Measurements from ENCODE around the gene SEC24B.
A peak's percentile ranks its signal among the peaks of the same experiment; 100 is the strongest.

SEC24B gene

GRCh38 chr4:109433205-109434006 is at the start of gene SEC24B:
Gene SEC24B, plus strand, starts transcription at chr4:109433815. Its CDS starts 55 bp downstream, at chr4:109433870.
- H3K27ac Mint-ChIP-seq, result peak within 1 kb of the TSS; percentile 84
- DNase-seq (ENCODE audit: low spot score), result peak; percentile 86
- H3K4me1 Mint-ChIP-seq (ENCODE audit: low read depth), result peaks cover 48% of the 10 kb centered on the region
- no peaks in the 10 kb centered on the region for H3K27me3 Mint-ChIP-seq (ENCODE audit: low read depth)
- H3K9me3 Mint-ChIP-seq, result no peaks in the 10 kb centered on the region
- H3K36me3 Mint-ChIP-seq (ENCODE audit: low read depth), result peaks cover 18% of the 10 kb centered on the region
- H3K4me3 Mint-ChIP-seq, result peak within 1 kb of the TSS; percentile 86

- H3K9me3 Mint-ChIP-seq, result no peaks in the 10 kb centered on the region
- H3K36me3 Mint-ChIP-seq (ENCODE audit: low read depth), result no peaks in the 10 kb centered on the region
- H3K27ac Mint-ChIP-seq, result no peak overlapping the region
- peaks cover 20% of the 10 kb centered on the region for H3K27me3 Mint-ChIP-seq (ENCODE audit: low read depth)
- H3K4me3 Mint-ChIP-seq, result no peak overlapping the region
- no peak for DNase-seq (ENCODE audit: low spot score)
- no peaks in the 10 kb centered on the region for H3K4me1 Mint-ChIP-seq (ENCODE audit: low read depth)
These were observed 49.8 kb upstream of the SEC24B start for GRCh38 chr4:109383823-109384222.

- H3K27ac Mint-ChIP-seq, result no peak overlapping the region
These were observed 48.4 kb upstream of the SEC24B start for GRCh38 chr4:109385260-109385659.

GRCh38 chr4:109389369-109390114 is 44.1 kb upstream of the SEC24B start:
- DNase-seq (ENCODE audit: low spot score), result no peak
- Mint-ChIP-seq H3K27me3 (ENCODE audit: low read depth) (peaks cover 37% of the 10 kb centered on the region), H3K4me3 (no peak overlapping the region), H3K27ac (no peak overlapping the region), H3K36me3 (ENCODE audit: low read depth) (no peaks in the 10 kb centered on the region), H3K4me1 (ENCODE audit: low read depth) (peaks cover 4% of the 10 kb centered on the region), H3K9me3 (no peaks in the 10 kb centered on the region)

More at GRCh38 chr4:109385260-109385659, 48.4 kb upstream of the SEC24B start:
- no peak for DNase-seq (ENCODE audit: low spot score)
- H3K9me3 Mint-ChIP-seq, result no peaks in the 10 kb centered on the region
- H3K36me3 Mint-ChIP-seq (ENCODE audit: low read depth), result no peaks in the 10 kb centered on the region
- no peak overlapping the region for H3K4me3 Mint-ChIP-seq
- no peaks in the 10 kb centered on the region for H3K4me1 Mint-ChIP-seq (ENCODE audit: low read depth)
- peaks cover 30% of the 10 kb centered on the region for H3K27me3 Mint-ChIP-seq (ENCODE audit: low read depth)

- Mint-ChIP-seq H3K27ac (no peak overlapping the region), H3K36me3 (ENCODE audit: low read depth) (no peaks in the 10 kb centered on the region), H3K9me3 (no peaks in the 10 kb centered on the region), H3K4me1 (ENCODE audit: low read depth) (peaks cover 4% of the 10 kb centered on the region), H3K27me3 (ENCODE audit: low read depth) (peaks cover 37% of the 10 kb centered on the region), H3K4me3 (no peak overlapping the region)
- DNase-seq (ENCODE audit: low spot score), result no peak
These were observed 43.4 kb upstream of the SEC24B start for GRCh38 chr4:109390115-109390768.

GRCh38 chr4:109395694-109396093 is 37.9 kb upstream of the SEC24B start:
- peaks cover 3% of the 10 kb centered on the region for H3K4me1 Mint-ChIP-seq (ENCODE audit: low read depth)

GRCh38 chr4:109398928-109399327 is 34.7 kb upstream of the SEC24B start:
- peaks cover 46% of the 10 kb centered on the region for H3K27me3 Mint-ChIP-seq (ENCODE audit: low read depth)
- H3K4me1 Mint-ChIP-seq (ENCODE audit: low read depth), result no peaks in the 10 kb centered on the region
- H3K9me3 Mint-ChIP-seq, result no peaks in the 10 kb centered on the region
- DNase-seq (ENCODE audit: low spot score), result no peak
- no peaks in the 10 kb centered on the region for H3K36me3 Mint-ChIP-seq (ENCODE audit: low read depth)
- H3K4me3 Mint-ChIP-seq, result no peak overlapping the region
- no peak overlapping the region for H3K27ac Mint-ChIP-seq

More at GRCh38 chr4:109395694-109396093, 37.9 kb upstream of the SEC24B start:
- Mint-ChIP-seq H3K27me3 (ENCODE audit: low read depth) (peaks cover 41% of the 10 kb centered on the region), H3K9me3 (no peaks in the 10 kb centered on the region), H3K27ac (no peak overlapping the region), H3K36me3 (ENCODE audit: low read depth) (no peaks in the 10 kb centered on the region), H3K4me3 (no peak overlapping the region)
- DNase-seq (ENCODE audit: low spot score), result no peak

GRCh38 chr4:109406337-109406931 is 27.2 kb upstream of the SEC24B start:
- H3K36me3 Mint-ChIP-seq (ENCODE audit: low read depth), result no peaks in the 10 kb centered on the region

GRCh38 chr4:109407027-109407737 is 26.4 kb upstream of the SEC24B start:
- H3K4me1 Mint-ChIP-seq (ENCODE audit: low read depth), result no peaks in the 10 kb centered on the region
- H3K9me3 Mint-ChIP-seq, result no peaks in the 10 kb centered on the region
- no peak overlapping the region for H3K27ac Mint-ChIP-seq
- no peak for DNase-seq (ENCODE audit: low spot score)
- H3K27me3 Mint-ChIP-seq (ENCODE audit: low read depth), result peaks cover 30% of the 10 kb centered on the region
- no peaks in the 10 kb centered on the region for H3K36me3 Mint-ChIP-seq (ENCODE audit: low read depth)
- no peak overlapping the region for H3K4me3 Mint-ChIP-seq

More at GRCh38 chr4:109406337-109406931, 27.2 kb upstream of the SEC24B start:
- no peaks in the 10 kb centered on the region for H3K4me1 Mint-ChIP-seq (ENCODE audit: low read depth)
- DNase-seq (ENCODE audit: low spot score), result no peak
- no peak overlapping the region for H3K27ac Mint-ChIP-seq
- peaks cover 35% of the 10 kb centered on the region for H3K27me3 Mint-ChIP-seq (ENCODE audit: low read depth)
- H3K4me3 Mint-ChIP-seq, result no peak overlapping the region
- H3K9me3 Mint-ChIP-seq, result no peaks in the 10 kb centered on the region

- Mint-ChIP-seq H3K9me3 (no peaks in the 10 kb centered on the region), H3K27me3 (ENCODE audit: low read depth) (peaks cover 26% of the 10 kb centered on the region), H3K4me1 (ENCODE audit: low read depth) (no peaks in the 10 kb centered on the region), H3K27ac (no peak overlapping the region), H3K36me3 (ENCODE audit: low read depth) (no peaks in the 10 kb centered on the region), H3K4me3 (no peak overlapping the region)
- DNase-seq (ENCODE audit: low spot score), result no peak
These were observed 24.9 kb upstream of the SEC24B start for GRCh38 chr4:109408711-109409110.

- H3K4me1 Mint-ChIP-seq (ENCODE audit: low read depth), result no peaks in the 10 kb centered on the region
- H3K27me3 Mint-ChIP-seq (ENCODE audit: low read depth), result peaks cover 12% of the 10 kb centered on the region
- no peaks in the 10 kb centered on the region for H3K36me3 Mint-ChIP-seq (ENCODE audit: low read depth)
- H3K4me3 Mint-ChIP-seq, result no peak overlapping the region
- H3K9me3 Mint-ChIP-seq, result no peaks in the 10 kb centered on the region
- H3K27ac Mint-ChIP-seq, result no peak overlapping the region
- no peak for DNase-seq (ENCODE audit: low spot score)
These were observed 23.4 kb upstream of the SEC24B start for GRCh38 chr4:109410226-109410625.

GRCh38 chr4:109410776-109411175 is 22.8 kb upstream of the SEC24B start:
- peaks cover 9% of the 10 kb centered on the region for H3K27me3 Mint-ChIP-seq (ENCODE audit: low read depth)
- H3K9me3 Mint-ChIP-seq, result no peaks in the 10 kb centered on the region
- no peaks in the 10 kb centered on the region for H3K36me3 Mint-ChIP-seq (ENCODE audit: low read depth)
- H3K27ac Mint-ChIP-seq, result no peak overlapping the region
- DNase-seq (ENCODE audit: low spot score), result no peak
- no peak overlapping the region for H3K4me3 Mint-ChIP-seq
- no peaks in the 10 kb centered on the region for H3K4me1 Mint-ChIP-seq (ENCODE audit: low read depth)

- DNase-seq (ENCODE audit: low spot score), result no peak
- Mint-ChIP-seq H3K9me3 (no peaks in the 10 kb centered on the region), H3K27me3 (ENCODE audit: low read depth) (peaks cover 7% of the 10 kb centered on the region), H3K4me1 (ENCODE audit: low read depth) (no peaks in the 10 kb centered on the region), H3K27ac (no peak overlapping the region), H3K4me3 (no peak overlapping the region), H3K36me3 (ENCODE audit: low read depth) (no peaks in the 10 kb centered on the region)
These were observed 21.7 kb upstream of the SEC24B start for GRCh38 chr4:109411964-109412363.
